Measurements from ENCODE around the gene TMEM43. TPM values are rescaled to one million over a fixed set of nuclear protein-coding genes. Genes with fewer than 3 reads are reported as not detected.
"Not testable (repeated sequence)": the region's sequence is repeated elsewhere in the genome, so short reads cannot be mapped to it uniquely, and the experiment has no call there.

TMEM43 gene
- 100 to 1,000 TPM in 2 of 4 donors, 10 to 100 TPM in 2; 93.5 to 114 (median 102) TPM for total RNA-seq

- peak within 1 kb of the TSS; percentile 87 to 95 for H3K27ac ChIP-seq
- TF ChIP-seq POLR2A (IDR thresholded peaks at IDR 0.05) (peak; percentile 59 to 83), CTCF (IDR thresholded peaks at IDR 0.05) (peak in 1 of 4 experiments; percentile 24)
- intact Hi-C loops (cut with DNase I; ENCODE audit: low total_unique reads) = loop anchor here (10.0 kb wide), 1 partner anchor 50 kb away; the partner anchor contains the start of genes LSM3 and XPC
These were observed at the start of gene TMEM43, which contains the start of gene CHCHD4 for GRCh38 chr3:14124615-14125192. Gene TMEM43, plus strand, starts transcription at chr3:14125052. Its CDS starts 142 bp downstream, at chr3:14125194. Gene CHCHD4, minus strand, starts transcription at chr3:14124870. Its CDS starts 194 bp downstream, at chr3:14124676.

GRCh38 chr3:14075233-14075632, 49.6 kb upstream of the TMEM43 start:
- H3K4me3 ChIP-seq; DNase-seq; H3K9me3 ChIP-seq; H3K36me3 ChIP-seq; H3K27me3 ChIP-seq; H3K27ac ChIP-seq; intact Hi-C loops (cut with DNase I; ENCODE audit: low total_unique reads); H3K4me1 ChIP-seq: not testable (repeated sequence)

More at GRCh38 chr3:14124615-14125192, at the start of gene TMEM43, which contains the start of gene CHCHD4:
- peak; percentile 99 for DNase-seq
- H3K36me3 ChIP-seq = no peaks in the 10 kb centered on the region
- H3K27me3 ChIP-seq = no peaks in the 10 kb centered on the region
- peak within 1 kb of the TSS; percentile 72 to 84 for H3K4me3 ChIP-seq
- peaks cover 16 to 23% of the 10 kb centered on the region in 2 donors for H3K4me1 ChIP-seq
- no peaks in the 10 kb centered on the region for H3K9me3 ChIP-seq

- Histone ChIP-seq H3K9me3 (no peaks in the 10 kb centered on the region), H3K4me1 (no peaks in the 10 kb centered on the region), H3K36me3 (no peaks in the 10 kb centered on the region), H3K27me3 (no peaks in the 10 kb centered on the region), H3K4me3 (no peak overlapping the region), H3K27ac (no peak overlapping the region)
- DNase-seq = no peak
- no peak for TF ChIP-seq POLR2A (IDR thresholded peaks at IDR 0.05)
- intact Hi-C loops (cut with DNase I; ENCODE audit: low total_unique reads) = no loop called here
These were observed 47.5 kb upstream of the TMEM43 start for GRCh38 chr3:14077310-14077709.

- DNase-seq = no peak
- no peaks in the 10 kb centered on the region for H3K36me3 ChIP-seq
- H3K27me3 ChIP-seq = no peaks in the 10 kb centered on the region
- intact Hi-C loops (cut with DNase I; ENCODE audit: low total_unique reads) = no loop called here
- H3K9me3 ChIP-seq = no peaks in the 10 kb centered on the region
- TF ChIP-seq CTCF (IDR thresholded peaks at IDR 0.05) (no peak), POLR2A (IDR thresholded peaks at IDR 0.05) (no peak)
- H3K27ac ChIP-seq = no peak overlapping the region
- H3K4me3 ChIP-seq = no peak overlapping the region
- H3K4me1 ChIP-seq = no peaks in the 10 kb centered on the region
These were observed 42.7 kb upstream of the TMEM43 start for GRCh38 chr3:14082108-14082657.

GRCh38 chr3:14087461-14087860, 37.4 kb upstream of the TMEM43 start:
- H3K4me1 ChIP-seq; H3K27ac ChIP-seq; H3K36me3 ChIP-seq; H3K4me3 ChIP-seq; H3K27me3 ChIP-seq; intact Hi-C loops (cut with DNase I; ENCODE audit: low total_unique reads); DNase-seq; H3K9me3 ChIP-seq: not testable (repeated sequence)

- H3K27ac ChIP-seq; intact Hi-C loops (cut with DNase I; ENCODE audit: low total_unique reads); H3K4me1 ChIP-seq; H3K4me3 ChIP-seq; H3K36me3 ChIP-seq; DNase-seq; H3K27me3 ChIP-seq; H3K9me3 ChIP-seq: not testable (repeated sequence)
These were observed 32.9 kb upstream of the TMEM43 start for GRCh38 chr3:14091959-14092358.

GRCh38 chr3:14092464-14092863, 32.4 kb upstream of the TMEM43 start:
- H3K9me3 ChIP-seq = no peaks in the 10 kb centered on the region
- intact Hi-C loops (cut with DNase I; ENCODE audit: low total_unique reads) = no loop called here
- no peaks in the 10 kb centered on the region for H3K36me3 ChIP-seq
- H3K27ac ChIP-seq = no peak overlapping the region
- H3K4me1 ChIP-seq = no peaks in the 10 kb centered on the region
- H3K27me3 ChIP-seq = no peaks in the 10 kb centered on the region
- no peak overlapping the region for H3K4me3 ChIP-seq
- no peak for DNase-seq
- no peak for TF ChIP-seq POLR2A (IDR thresholded peaks at IDR 0.05)
- TF ChIP-seq CTCF (IDR thresholded peaks at IDR 0.05) = no peak
